Type B pancreatic cell (in vitro differentiated cells): ENCODE measurements around the gene A4GALT. TPM values are rescaled to one million over a fixed set of nuclear protein-coding genes. Genes with fewer than 3 reads are reported as not detected.
"Not testable (repeated sequence)": the region's sequence is repeated elsewhere in the genome, so short reads cannot be mapped to it uniquely, and the experiment has no call there.

Experiments used
- DNase-seq: peaks from one replicate; pipeline ENCODE4 v3.0.0; 2021; ENCODE audit warnings: mixed read lengths; ENCODE audit not compliant: unreplicated experiment; ENCODE audit errors: extremely low spot score
- H3K27ac Mint-ChIP-seq: 2 replicates; pipeline ENCODE4 v1.8.0; 2021; ENCODE audit warnings: mild to moderate bottlenecking, mixed read lengths
- H3K27me3 Mint-ChIP-seq: 2 replicates; pipeline ENCODE4 v1.8.0; 2021; ENCODE audit warnings: mixed read lengths
- H3K36me3 Mint-ChIP-seq: 2 replicates; pipeline ENCODE4 v1.8.0; 2021; ENCODE audit warnings: mixed read lengths
- H3K4me1 Mint-ChIP-seq: one replicate; pipeline ENCODE4 v1.8.0; 2021; ENCODE audit warnings: mixed read lengths; ENCODE audit not compliant: unreplicated experiment
- H3K4me3 Mint-ChIP-seq: 2 replicates; pipeline ENCODE4 v1.8.0; 2021; ENCODE audit warnings: mild to moderate bottlenecking, mixed read lengths
- H3K9me3 Mint-ChIP-seq: 2 replicates; pipeline ENCODE4 v1.8.0; 2021; ENCODE audit warnings: mixed read lengths
- total RNA-seq: library from RNA; stranded (reverse); gene quantifications from 2 replicates; pipeline ENCODE4 v1.2.1, GENCODE V29; 2021; ENCODE audit warnings: low replicate concordance
- TF ChIP-seq, protein P1 (sequence below): fragments of 200-600 bp; sonication (generic); conservative IDR thresholded peaks from 2 replicates; pipeline ENCODE4 v1.5.0; 2021; ENCODE audit warnings: antibody characterized with exemption, mild to moderate bottlenecking

The A4GALT gene
- total RNA-seq, 1 donor from 2014 or later, result 20.2 TPM

DNA sequence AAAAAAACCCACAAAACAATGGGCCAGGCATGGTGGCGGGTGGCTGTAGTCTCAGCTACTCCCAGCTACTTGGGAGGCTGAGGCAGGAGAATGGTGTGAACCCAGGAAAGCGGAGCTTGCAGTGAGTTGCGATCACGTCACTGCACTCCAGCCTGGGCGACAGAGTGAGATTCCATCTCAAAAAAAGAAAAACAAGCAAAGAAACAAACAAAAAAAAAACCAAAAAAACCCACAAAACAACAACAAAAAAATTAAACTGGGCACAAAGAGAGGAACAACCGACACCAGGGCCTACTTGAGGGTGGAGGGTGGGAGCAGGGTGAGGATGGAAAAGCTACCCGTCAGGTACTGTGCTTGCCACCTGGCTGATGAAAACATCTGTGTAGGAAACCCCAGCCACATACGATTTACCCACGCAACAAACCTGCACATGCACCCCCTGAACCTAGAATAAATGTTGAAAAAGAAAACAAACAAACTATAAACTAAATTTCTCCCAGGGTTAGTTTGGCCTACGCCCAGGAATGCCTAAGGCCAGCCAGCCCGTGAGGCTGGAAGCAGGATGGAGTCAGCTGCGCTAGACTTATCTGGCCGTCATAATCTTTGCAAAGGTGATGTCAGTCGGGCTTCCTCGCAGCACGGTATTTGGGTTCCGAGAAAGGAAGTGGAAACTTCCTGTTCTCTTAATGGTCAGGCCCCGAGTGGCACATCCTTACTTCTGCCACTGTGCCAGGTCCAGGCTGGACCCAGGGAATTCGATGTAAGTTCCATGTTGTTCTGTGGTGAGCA, 49.6 kb downstream of the A4GALT start:
- Mint-ChIP-seq H3K36me3 (no peaks in the 10 kb centered on the region), H3K9me3 (no peaks in the 10 kb centered on the region), H3K4me1 (peaks cover 5% of the 10 kb centered on the region), H3K27me3 (no peaks in the 10 kb centered on the region), H3K4me3 (no peak overlapping the region), H3K27ac (no peak overlapping the region)
- TF ChIP-seq, protein P1, sequence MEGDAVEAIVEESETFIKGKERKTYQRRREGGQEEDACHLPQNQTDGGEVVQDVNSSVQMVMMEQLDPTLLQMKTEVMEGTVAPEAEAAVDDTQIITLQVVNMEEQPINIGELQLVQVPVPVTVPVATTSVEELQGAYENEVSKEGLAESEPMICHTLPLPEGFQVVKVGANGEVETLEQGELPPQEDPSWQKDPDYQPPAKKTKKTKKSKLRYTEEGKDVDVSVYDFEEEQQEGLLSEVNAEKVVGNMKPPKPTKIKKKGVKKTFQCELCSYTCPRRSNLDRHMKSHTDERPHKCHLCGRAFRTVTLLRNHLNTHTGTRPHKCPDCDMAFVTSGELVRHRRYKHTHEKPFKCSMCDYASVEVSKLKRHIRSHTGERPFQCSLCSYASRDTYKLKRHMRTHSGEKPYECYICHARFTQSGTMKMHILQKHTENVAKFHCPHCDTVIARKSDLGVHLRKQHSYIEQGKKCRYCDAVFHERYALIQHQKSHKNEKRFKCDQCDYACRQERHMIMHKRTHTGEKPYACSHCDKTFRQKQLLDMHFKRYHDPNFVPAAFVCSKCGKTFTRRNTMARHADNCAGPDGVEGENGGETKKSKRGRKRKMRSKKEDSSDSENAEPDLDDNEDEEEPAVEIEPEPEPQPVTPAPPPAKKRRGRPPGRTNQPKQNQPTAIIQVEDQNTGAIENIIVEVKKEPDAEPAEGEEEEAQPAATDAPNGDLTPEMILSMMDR, result no peak
- DNase-seq, result no peak

DNA sequence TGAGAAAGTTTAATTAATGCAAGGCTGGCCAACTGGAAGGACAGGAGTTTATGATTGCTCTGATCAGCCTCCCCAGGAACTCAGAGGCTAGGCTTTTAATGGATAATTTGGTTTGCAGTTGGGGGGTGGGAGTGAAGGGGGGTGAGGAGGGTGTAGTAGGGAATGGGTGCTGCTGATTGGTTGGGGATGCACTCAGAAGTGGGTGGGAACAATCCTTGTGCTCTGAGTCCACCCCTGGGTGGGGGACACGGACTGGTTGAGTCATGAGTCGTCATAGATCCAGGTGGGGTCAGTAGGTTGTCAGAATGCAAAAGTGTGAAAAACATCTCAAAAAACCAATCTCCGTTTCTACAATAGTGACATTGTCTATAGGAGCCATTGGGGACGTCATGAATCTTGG, 50.6 kb downstream of the A4GALT start:
- no peaks in the 10 kb centered on the region for H3K36me3 Mint-ChIP-seq
- TF ChIP-seq, protein P1, result no peak
- no peak for DNase-seq
- no peaks in the 10 kb centered on the region for H3K4me1 Mint-ChIP-seq
- no peak overlapping the region for H3K27ac Mint-ChIP-seq
- peaks cover 3% of the 10 kb centered on the region for H3K27me3 Mint-ChIP-seq
- H3K4me3 Mint-ChIP-seq, result no peak overlapping the region
- no peaks in the 10 kb centered on the region for H3K9me3 Mint-ChIP-seq

DNA sequence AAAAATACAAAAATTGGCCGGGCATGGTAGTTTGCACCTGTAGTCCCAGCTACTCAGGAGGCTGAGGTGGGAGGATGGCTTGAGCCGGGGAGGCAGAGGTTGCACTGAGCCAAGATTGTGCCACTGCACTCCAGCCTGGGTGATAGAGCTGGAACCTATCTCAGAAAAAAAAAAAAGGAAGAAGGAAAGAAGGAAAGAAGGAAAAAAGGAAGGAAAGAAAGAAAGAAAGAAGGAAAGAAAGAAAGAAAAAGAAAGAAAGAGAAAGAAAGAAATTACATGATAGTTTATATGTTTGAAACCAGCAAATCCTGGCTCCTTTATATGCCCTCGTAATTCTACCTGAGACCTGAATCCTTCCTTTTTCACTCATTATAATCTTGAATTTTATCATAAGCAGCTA, 54.3 kb downstream of the A4GALT start:
- not testable (repeated sequence) for DNase-seq, H3K4me1 Mint-ChIP-seq, H3K27ac Mint-ChIP-seq, H3K9me3 Mint-ChIP-seq, H3K4me3 Mint-ChIP-seq, H3K36me3 Mint-ChIP-seq, H3K27me3 Mint-ChIP-seq

DNA sequence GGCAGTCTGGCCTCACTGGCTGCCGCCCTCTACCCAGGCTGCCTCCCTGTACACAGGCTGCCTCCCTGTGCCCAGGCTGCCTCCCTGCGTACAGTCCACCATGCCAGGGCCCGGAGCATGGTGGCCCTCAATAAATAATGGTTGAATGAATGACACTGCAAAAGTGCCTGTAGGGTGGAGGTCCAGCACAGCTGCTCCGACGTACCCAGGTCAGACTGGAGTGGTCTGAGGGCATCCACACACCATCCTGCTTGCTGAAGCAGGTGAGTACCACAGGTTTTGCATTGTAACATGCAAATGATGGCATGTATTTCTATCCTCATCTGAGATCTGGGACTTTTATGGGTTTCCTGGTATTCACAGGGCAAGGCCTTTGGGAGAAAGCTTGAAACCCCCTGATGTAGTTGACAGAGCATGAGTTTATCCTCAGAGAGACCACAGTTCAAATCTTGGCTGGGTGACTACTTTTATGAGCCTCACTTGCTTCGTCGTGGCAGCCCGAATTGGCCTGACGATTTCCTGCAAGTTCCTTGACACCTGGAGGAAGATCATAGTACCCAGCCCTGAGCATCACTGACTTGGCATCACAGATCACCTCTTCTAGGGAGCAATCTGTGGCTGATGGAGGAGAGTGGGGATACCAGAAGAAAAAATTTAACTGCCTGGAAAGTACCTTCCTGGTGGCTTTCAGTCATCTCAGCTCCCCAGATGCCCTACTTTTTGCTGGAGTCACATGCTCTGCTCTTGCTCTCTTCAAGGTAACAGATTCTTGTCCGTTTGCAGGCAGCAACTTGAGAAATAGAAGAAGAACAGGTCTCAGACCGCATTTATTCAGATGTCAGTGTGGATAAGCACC, 55.5 kb downstream of the A4GALT start:
- peaks cover 9% of the 10 kb centered on the region for H3K27me3 Mint-ChIP-seq
- no peaks in the 10 kb centered on the region for H3K4me1 Mint-ChIP-seq
- TF ChIP-seq, protein P1, result no peak
- H3K36me3 Mint-ChIP-seq, result no peaks in the 10 kb centered on the region
- no peak overlapping the region for H3K4me3 Mint-ChIP-seq
- no peak overlapping the region for H3K27ac Mint-ChIP-seq
- no peak for DNase-seq
- H3K9me3 Mint-ChIP-seq, result no peaks in the 10 kb centered on the region

DNA sequence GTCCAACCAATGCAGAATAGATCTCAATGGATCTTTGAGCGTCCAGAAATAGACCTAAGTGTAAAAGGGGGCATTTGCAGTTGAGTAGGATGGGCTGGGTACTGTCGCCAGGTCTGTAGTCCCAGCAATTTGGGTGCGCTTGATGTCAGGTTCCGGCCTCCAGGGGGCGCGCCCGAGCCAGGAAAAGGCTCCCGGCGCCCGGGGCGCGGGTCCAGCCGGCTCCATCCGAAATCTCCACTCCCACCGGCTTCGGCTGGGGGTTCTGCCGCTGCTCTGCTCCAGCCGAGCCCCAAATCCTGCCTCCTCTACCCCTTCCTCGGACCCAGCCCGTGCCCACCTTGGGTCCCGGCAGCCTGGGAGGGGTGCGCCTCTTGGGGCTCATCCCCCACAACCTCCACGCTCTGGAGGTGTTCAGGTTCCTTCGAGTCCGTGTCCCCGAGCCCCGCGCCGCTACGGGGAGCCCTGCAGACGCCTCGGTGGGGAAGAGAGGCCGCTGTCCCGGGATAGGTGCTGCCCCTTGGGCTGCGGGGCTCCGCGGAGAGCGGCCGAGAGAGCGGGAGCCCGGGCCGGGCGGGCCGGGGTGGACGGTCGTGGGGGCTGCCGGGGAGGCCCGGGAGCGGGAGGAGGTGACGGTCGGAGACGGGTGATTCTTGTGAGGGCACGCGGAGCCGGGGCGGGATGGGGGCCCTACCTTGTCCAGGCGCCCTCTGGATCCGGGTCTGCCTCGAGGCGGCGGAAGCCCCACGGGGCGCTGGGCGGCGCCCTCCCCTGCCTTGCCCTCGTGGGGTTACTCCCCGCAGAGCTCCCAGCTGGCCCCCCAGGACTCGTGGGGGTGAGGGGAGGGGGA, 58.5 kb downstream of the A4GALT start:
- Mint-ChIP-seq H3K9me3 (no peaks in the 10 kb centered on the region), H3K27ac (no peak overlapping the region), H3K4me3 (peak overlapping the region; percentile 57), H3K27me3 (peaks cover 9% of the 10 kb centered on the region), H3K4me1 (peaks cover 4% of the 10 kb centered on the region), H3K36me3 (no peaks in the 10 kb centered on the region)
- peak; percentile 89 for DNase-seq
- TF ChIP-seq, protein P1, result peak; percentile 97
